ENCODE measurements around the gene ASB15. TPM values are rescaled to one million over a fixed set of nuclear protein-coding genes. Genes with fewer than 3 reads are reported as not detected.

The ASB15 gene
- polyA plus RNA-seq, 1 donor from 2014 or later, result not detected

GRCh38 chr7:123687161-123687560 is 85.5 kb downstream of the ASB15 start:
- H3K36me3 ChIP-seq (ENCODE audit: insufficient read depth, low read length), result peaks cover 10% of the 10 kb centered on the region
- H2AFZ ChIP-seq (ENCODE audit: low read depth, low read length), result no peak overlapping the region
- no peak overlapping the region for H3K27ac ChIP-seq (ENCODE audit: low read length)
- H3K4me2 ChIP-seq (ENCODE audit: low read length), result no peak overlapping the region
- H3K9ac ChIP-seq (ENCODE audit: low read length), result no peak overlapping the region
- H3K4me3 ChIP-seq (ENCODE audit: low read length), result no peak overlapping the region
- H3K9me2 ChIP-seq (ENCODE audit: insufficient read depth, low read length), result no peaks in the 10 kb centered on the region
- no peaks in the 10 kb centered on the region for H3K79me2 ChIP-seq (replicated peaks; ENCODE audit: insufficient read depth, low read length)
- H4K20me1 ChIP-seq (ENCODE audit: insufficient read depth), result no peaks in the 10 kb centered on the region
- H3K27me3 ChIP-seq (ENCODE audit: insufficient read depth, low read depth, low read length), result no peaks in the 10 kb centered on the region
- no peaks in the 10 kb centered on the region for H3K9me3 ChIP-seq (ENCODE audit: low read length)
- TF ChIP-seq CTCF (IDR thresholded peaks at IDR 0.05; ENCODE audit: poor library complexity, severe bottlenecking) (no peak), POLR2AphosphoS5 (IDR thresholded peaks at IDR 0.05) (no peak), SMC3 (conservative IDR thresholded peaks at IDR 0.05; ENCODE audit: poor library complexity) (no peak), TAF1 (IDR thresholded peaks at IDR 0.05; ENCODE audit: low read depth) (no peak), MXI1 (conservative IDR thresholded peaks at IDR 0.05; ENCODE audit: poor library complexity, severe bottlenecking) (no peak), REST (IDR thresholded peaks at IDR 0.05; ENCODE audit: borderline replicate concordance) (no peak), EZH2 (IDR thresholded peaks at IDR 0.05; ENCODE audit: borderline replicate concordance, insufficient read depth, low read length, poor library complexity, severe bottlenecking) (no peak), RAD21 (conservative IDR thresholded peaks at IDR 0.05) (no peak)
- H3F3A ChIP-seq (ENCODE audit: insufficient read depth, low read length, poor library complexity, severe bottlenecking), result no peaks in the 10 kb centered on the region

- Histone ChIP-seq H4K20me1 (ENCODE audit: insufficient read depth) (no peaks in the 10 kb centered on the region), H3K4me2 (ENCODE audit: low read length) (no peak overlapping the region), H3K27me3 (ENCODE audit: insufficient read depth, low read depth, low read length) (no peaks in the 10 kb centered on the region), H3K27ac (ENCODE audit: low read length) (no peak overlapping the region), H3K9me2 (ENCODE audit: insufficient read depth, low read length) (no peaks in the 10 kb centered on the region), H3K9me3 (ENCODE audit: low read length) (no peaks in the 10 kb centered on the region), H3K79me2 (replicated peaks; ENCODE audit: insufficient read depth, low read length) (no peaks in the 10 kb centered on the region), H3K9ac (ENCODE audit: low read length) (no peak overlapping the region), H3K36me3 (ENCODE audit: insufficient read depth, low read length) (peaks cover 14% of the 10 kb centered on the region), H3F3A (ENCODE audit: insufficient read depth, low read length, poor library complexity, severe bottlenecking) (no peaks in the 10 kb centered on the region), H3K4me3 (ENCODE audit: low read length) (no peak overlapping the region), H2AFZ (ENCODE audit: low read depth, low read length) (no peak overlapping the region)
- no peak for TF ChIP-seq EP300 (conservative IDR thresholded peaks at IDR 0.05; ENCODE audit: poor library complexity, severe bottlenecking)
These were observed 86.1 kb downstream of the ASB15 start for GRCh38 chr7:123687727-123688126.

Other genes with a start within 250 kb of the ASB15 start
- gene IQUB, start 67.2 kb upstream of the ASB15 start, polyA plus RNA-seq, result 0.41 and 0.58 TPM in 2 replicates
- 301 and 406 TPM in 2 replicates for gene NDUFA5, start 44.0 kb upstream of the ASB15 start, polyA plus RNA-seq
- gene LMOD2, start 54.0 kb downstream of the ASB15 start, polyA plus RNA-seq, result not detected in 2 replicates
- gene WASL, start 147.2 kb downstream of the ASB15 start, polyA plus RNA-seq, result 22.5 and 22.6 TPM in 2 replicates
- 0.64 TPM in 1 of 2 replicates, not detected in the other for gene HYAL4, start 243.3 kb downstream of the ASB15 start, polyA plus RNA-seq

Data from neural cell (in vitro differentiated cells).